SU-DHL-6 (cell line): ENCODE results near the gene ZSCAN10.

Experiments used
- EZH2phosphoT487 ChIP-seq: fragments of 200-600 bp; sonication (generic), shearing (Covaris generic); conservative IDR thresholded peaks from 2 replicates; pipeline ENCODE4 v1.6.1; 2018; ENCODE audit warnings: mild to moderate bottlenecking, antibody characterized with exemption, low read length, moderate library complexity, mixed read lengths
- TF ChIP-seq, protein P1 (sequence below): fragments of 200-600 bp; sonication (generic); IDR thresholded peaks from one replicate; pipeline ENCODE4 v1.5.1; 2017; ENCODE audit warnings: antibody characterized with exemption, mild to moderate bottlenecking, low read length, moderate library complexity; ENCODE audit not compliant: insufficient read depth, poor library complexity, severe bottlenecking

- TF ChIP-seq, protein P1, sequence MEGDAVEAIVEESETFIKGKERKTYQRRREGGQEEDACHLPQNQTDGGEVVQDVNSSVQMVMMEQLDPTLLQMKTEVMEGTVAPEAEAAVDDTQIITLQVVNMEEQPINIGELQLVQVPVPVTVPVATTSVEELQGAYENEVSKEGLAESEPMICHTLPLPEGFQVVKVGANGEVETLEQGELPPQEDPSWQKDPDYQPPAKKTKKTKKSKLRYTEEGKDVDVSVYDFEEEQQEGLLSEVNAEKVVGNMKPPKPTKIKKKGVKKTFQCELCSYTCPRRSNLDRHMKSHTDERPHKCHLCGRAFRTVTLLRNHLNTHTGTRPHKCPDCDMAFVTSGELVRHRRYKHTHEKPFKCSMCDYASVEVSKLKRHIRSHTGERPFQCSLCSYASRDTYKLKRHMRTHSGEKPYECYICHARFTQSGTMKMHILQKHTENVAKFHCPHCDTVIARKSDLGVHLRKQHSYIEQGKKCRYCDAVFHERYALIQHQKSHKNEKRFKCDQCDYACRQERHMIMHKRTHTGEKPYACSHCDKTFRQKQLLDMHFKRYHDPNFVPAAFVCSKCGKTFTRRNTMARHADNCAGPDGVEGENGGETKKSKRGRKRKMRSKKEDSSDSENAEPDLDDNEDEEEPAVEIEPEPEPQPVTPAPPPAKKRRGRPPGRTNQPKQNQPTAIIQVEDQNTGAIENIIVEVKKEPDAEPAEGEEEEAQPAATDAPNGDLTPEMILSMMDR, result no peak
- no peak for TF ChIP-seq EZH2phosphoT487
Observed at GRCh38 chr16:3147046-3147756, 48.1 kb upstream of the ZSCAN10 start.
